ENCODE measurements around the gene DOK6. TPM values are rescaled to one million over a fixed set of nuclear protein-coding genes. Genes with fewer than 3 reads are reported as not detected.

Gene DOK6
- total RNA-seq, 1 experiment from 2014 or later, result not detected

DNA sequence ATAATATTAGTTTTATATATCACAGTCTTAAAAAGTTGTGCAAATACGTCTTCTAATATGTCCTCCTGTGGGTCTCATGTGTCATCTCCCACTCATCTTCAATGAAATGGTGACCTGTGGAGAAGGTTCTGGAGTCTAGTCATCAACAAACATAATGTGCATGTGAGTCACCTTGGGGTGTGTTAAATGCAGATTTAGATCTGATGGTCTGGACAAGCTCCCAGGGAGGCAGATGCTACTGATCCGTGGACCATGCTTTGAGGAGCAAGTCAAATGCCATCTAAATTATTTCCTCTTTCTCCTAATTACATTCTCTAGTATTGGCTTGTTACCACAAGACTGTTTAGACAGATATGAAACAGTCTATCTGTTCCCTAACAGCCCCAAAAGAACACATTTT is 336.0 kb downstream of the DOK6 start:
- H3K4me2 ChIP-seq (ENCODE audit: low read length), result no peak overlapping the region
- H3K4me1 ChIP-seq (ENCODE audit: insufficient read depth, low read length), result no peaks in the 10 kb centered on the region
- no peak overlapping the region for H3K27ac ChIP-seq (ENCODE audit: low read length)
- H3K79me2 ChIP-seq (ENCODE audit: low read length), result no peaks in the 10 kb centered on the region
- no peak overlapping the region for H2AFZ ChIP-seq (ENCODE audit: low read length)
- TF ChIP-seq, protein P1, sequence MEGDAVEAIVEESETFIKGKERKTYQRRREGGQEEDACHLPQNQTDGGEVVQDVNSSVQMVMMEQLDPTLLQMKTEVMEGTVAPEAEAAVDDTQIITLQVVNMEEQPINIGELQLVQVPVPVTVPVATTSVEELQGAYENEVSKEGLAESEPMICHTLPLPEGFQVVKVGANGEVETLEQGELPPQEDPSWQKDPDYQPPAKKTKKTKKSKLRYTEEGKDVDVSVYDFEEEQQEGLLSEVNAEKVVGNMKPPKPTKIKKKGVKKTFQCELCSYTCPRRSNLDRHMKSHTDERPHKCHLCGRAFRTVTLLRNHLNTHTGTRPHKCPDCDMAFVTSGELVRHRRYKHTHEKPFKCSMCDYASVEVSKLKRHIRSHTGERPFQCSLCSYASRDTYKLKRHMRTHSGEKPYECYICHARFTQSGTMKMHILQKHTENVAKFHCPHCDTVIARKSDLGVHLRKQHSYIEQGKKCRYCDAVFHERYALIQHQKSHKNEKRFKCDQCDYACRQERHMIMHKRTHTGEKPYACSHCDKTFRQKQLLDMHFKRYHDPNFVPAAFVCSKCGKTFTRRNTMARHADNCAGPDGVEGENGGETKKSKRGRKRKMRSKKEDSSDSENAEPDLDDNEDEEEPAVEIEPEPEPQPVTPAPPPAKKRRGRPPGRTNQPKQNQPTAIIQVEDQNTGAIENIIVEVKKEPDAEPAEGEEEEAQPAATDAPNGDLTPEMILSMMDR (conservative IDR thresholded peaks at IDR 0.05; ENCODE audit: low read depth, low read length), result no peak
- no peak for TF ChIP-seq EZH2 (IDR thresholded peaks at IDR 0.05; ENCODE audit: low read length, unreplicated experiment)
- no peak for TF ChIP-seq EZH2phosphoT487 (IDR thresholded peaks at IDR 0.05; ENCODE audit: borderline replicate concordance, low read length)
- BruUV-seq (replicated peaks), result no TSS peak
- H3K9me2 ChIP-seq (replicated peaks; ENCODE audit: low read length), result no peaks in the 10 kb centered on the region
- no peaks in the 10 kb centered on the region for H3K27me3 ChIP-seq (ENCODE audit: low read length)
- H4K20me1 ChIP-seq (ENCODE audit: low read length), result no peaks in the 10 kb centered on the region
- H3F3A ChIP-seq (ENCODE audit: low read length, unreplicated experiment), result no peaks in the 10 kb centered on the region
- H3K36me3 ChIP-seq (ENCODE audit: low read depth, low read length), result no peaks in the 10 kb centered on the region
- H3K9ac ChIP-seq (ENCODE audit: low read length), result no peak overlapping the region
- ChIA-PET POLR2A (ENCODE audit: unreplicated experiment) (no interaction called here), CTCF (no interaction called here)
- no peaks in the 10 kb centered on the region for H3K9me3 ChIP-seq (ENCODE audit: low read length)
- intact Hi-C loops (cut with micrococcal nuclease), result no loop called here
- ATAC-seq, result no peak
- no peak for DNase-seq
- no peak overlapping the region for H3K4me3 ChIP-seq (ENCODE audit: low read length)

DNA sequence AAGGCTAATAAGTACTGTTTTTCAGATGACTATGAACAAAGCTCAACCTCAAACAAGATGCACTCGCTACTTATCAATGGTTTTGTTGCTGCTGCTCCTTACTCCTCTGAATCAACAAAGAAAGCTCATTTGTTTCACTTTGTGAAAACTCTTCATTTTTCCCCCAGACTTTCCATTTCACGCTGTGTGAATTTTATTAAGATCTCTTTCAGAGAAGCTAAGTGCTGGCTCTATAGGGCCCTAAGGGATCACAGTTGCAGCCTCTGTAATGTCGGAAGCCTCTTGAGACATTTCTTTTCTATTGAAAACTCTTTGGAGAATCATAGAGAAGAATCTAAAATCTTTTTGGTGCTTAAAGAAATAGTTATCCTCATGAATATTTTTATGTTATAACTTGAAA is 337.2 kb downstream of the DOK6 start:
- Histone ChIP-seq H3K4me2 (ENCODE audit: low read length) (no peak overlapping the region), H3K9me2 (replicated peaks; ENCODE audit: low read length) (no peaks in the 10 kb centered on the region), H3F3A (ENCODE audit: low read length, unreplicated experiment) (no peaks in the 10 kb centered on the region), H4K20me1 (ENCODE audit: low read length) (no peaks in the 10 kb centered on the region), H3K27me3 (ENCODE audit: low read length) (no peaks in the 10 kb centered on the region), H3K9ac (ENCODE audit: low read length) (no peak overlapping the region), H2AFZ (ENCODE audit: low read length) (no peak overlapping the region), H3K9me3 (ENCODE audit: low read length) (no peaks in the 10 kb centered on the region), H3K79me2 (ENCODE audit: low read length) (no peaks in the 10 kb centered on the region), H3K4me3 (ENCODE audit: low read length) (no peak overlapping the region), H3K4me1 (ENCODE audit: insufficient read depth, low read length) (no peaks in the 10 kb centered on the region), H3K36me3 (ENCODE audit: low read depth, low read length) (no peaks in the 10 kb centered on the region), H3K27ac (ENCODE audit: low read length) (no peak overlapping the region)
- POLR2A ChIA-PET (ENCODE audit: unreplicated experiment), result no interaction called here
- CTCF ChIA-PET, result no interaction called here
- no TSS peak for BruUV-seq (replicated peaks)
- TF ChIP-seq EZH2 (IDR thresholded peaks at IDR 0.05; ENCODE audit: low read length, unreplicated experiment), result no peak
- no peak for TF ChIP-seq EZH2phosphoT487 (IDR thresholded peaks at IDR 0.05; ENCODE audit: borderline replicate concordance, low read length)
- TF ChIP-seq, protein P1 (conservative IDR thresholded peaks at IDR 0.05; ENCODE audit: low read depth, low read length), result no peak
- DNase-seq (no peak), ATAC-seq (no peak)
- intact Hi-C loops (cut with micrococcal nuclease), result no loop called here

DNA sequence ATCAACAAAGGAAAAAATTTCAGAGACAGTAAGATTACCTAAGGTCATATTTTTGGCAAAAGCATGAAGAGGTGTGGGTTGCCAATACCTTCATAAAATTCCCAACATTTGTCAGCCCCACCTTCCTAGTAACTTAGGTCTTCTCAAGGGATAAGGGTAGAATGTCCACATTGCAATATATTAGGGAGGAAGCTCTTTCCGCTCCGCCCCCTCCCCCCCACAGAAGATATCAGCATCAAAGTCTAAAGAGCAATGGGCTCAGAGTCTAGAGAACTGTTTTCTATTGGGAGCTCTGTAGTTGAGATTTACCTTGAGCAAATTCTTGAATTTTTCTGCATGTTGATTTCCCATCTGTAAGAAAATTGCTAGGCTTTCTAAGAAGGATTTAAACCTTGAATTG is 346.7 kb downstream of the DOK6 start:
- H3K9me3 ChIP-seq (ENCODE audit: low read length), result no peaks in the 10 kb centered on the region
- intact Hi-C loops (cut with micrococcal nuclease), result no loop called here
- DNase-seq (no peak), ATAC-seq (no peak)
- no peak overlapping the region for H3K9ac ChIP-seq (ENCODE audit: low read length)
- no peaks in the 10 kb centered on the region for H3K36me3 ChIP-seq (ENCODE audit: low read depth, low read length)
- H3F3A ChIP-seq (ENCODE audit: low read length, unreplicated experiment), result no peaks in the 10 kb centered on the region
- ChIA-PET CTCF (no interaction called here), POLR2A (ENCODE audit: unreplicated experiment) (no interaction called here)
- no peak overlapping the region for H2AFZ ChIP-seq (ENCODE audit: low read length)
- no peak overlapping the region for H3K4me3 ChIP-seq (ENCODE audit: low read length)
- BruUV-seq (replicated peaks), result no TSS peak
- TF ChIP-seq, protein P1 (conservative IDR thresholded peaks at IDR 0.05; ENCODE audit: low read depth, low read length), result no peak
- TF ChIP-seq EZH2phosphoT487 (IDR thresholded peaks at IDR 0.05; ENCODE audit: borderline replicate concordance, low read length), result no peak
- no peak for TF ChIP-seq EZH2 (IDR thresholded peaks at IDR 0.05; ENCODE audit: low read length, unreplicated experiment)
- H3K27ac ChIP-seq (ENCODE audit: low read length), result no peak overlapping the region
- no peak overlapping the region for H3K4me2 ChIP-seq (ENCODE audit: low read length)
- H3K79me2 ChIP-seq (ENCODE audit: low read length), result no peaks in the 10 kb centered on the region
- H3K9me2 ChIP-seq (replicated peaks; ENCODE audit: low read length), result no peaks in the 10 kb centered on the region
- H3K27me3 ChIP-seq (ENCODE audit: low read length), result no peaks in the 10 kb centered on the region
- H4K20me1 ChIP-seq (ENCODE audit: low read length), result no peaks in the 10 kb centered on the region
- H3K4me1 ChIP-seq (ENCODE audit: insufficient read depth, low read length), result peaks cover 1% of the 10 kb centered on the region; the same call in 1 of the 2 replicates
